HUES48 (cell line): Measurements from ENCODE around the gene FUT8.

Experiments used
- H3K27ac ChIP-seq: one replicate; pipeline ENCODE4 v1.7.0; 2013; ENCODE audit warnings: low read depth, low read length, inconsistent platforms
- H3K27me3 ChIP-seq: 2 replicates; pipeline ENCODE4 v1.6.1; 2013; ENCODE audit warnings: mild to moderate bottlenecking, low read length; ENCODE audit not compliant: control insufficient read depth, insufficient read depth
- H3K36me3 ChIP-seq: 2 replicates; pipeline ENCODE4 v1.6.1; 2013; ENCODE audit warnings: low read length; ENCODE audit not compliant: control insufficient read depth, insufficient read depth
- H3K4me1 ChIP-seq: 2 replicates; pipeline ENCODE4 v1.6.1; 2013; ENCODE audit warnings: mild to moderate bottlenecking, low read length; ENCODE audit not compliant: control insufficient read depth, insufficient read depth
- H3K4me3 ChIP-seq: 2 replicates; pipeline ENCODE4 v1.5.1; 2013; ENCODE audit warnings: mild to moderate bottlenecking, low read depth, low read length
- H3K9ac ChIP-seq: 2 replicates; pipeline ENCODE4 v1.6.1; 2013; ENCODE audit warnings: mild to moderate bottlenecking, low read depth, low read length, moderate library complexity
- H3K9me3 ChIP-seq: 2 replicates; pipeline ENCODE4 v1.6.1; 2013; ENCODE audit warnings: low read length; ENCODE audit not compliant: control insufficient read depth, insufficient read depth

Gene FUT8

GRCh38 chr14:65476273-65476941 lies 63.9 kb downstream of the FUT8 start:
- H3K9me3 ChIP-seq, result no peaks in the 10 kb centered on the region
- H3K27me3 ChIP-seq, result no peaks in the 10 kb centered on the region
- no peak overlapping the region for H3K4me3 ChIP-seq
- H3K36me3 ChIP-seq, result no peaks in the 10 kb centered on the region
- peaks cover 50% of the 10 kb centered on the region for H3K4me1 ChIP-seq
- H3K27ac ChIP-seq, result no peak overlapping the region
- H3K9ac ChIP-seq, result no peak overlapping the region

GRCh38 chr14:65476942-65477318 lies 64.4 kb downstream of the FUT8 start:
- H3K4me1 ChIP-seq, result peaks cover 46% of the 10 kb centered on the region
- no peaks in the 10 kb centered on the region for H3K36me3 ChIP-seq
- H3K9me3 ChIP-seq, result no peaks in the 10 kb centered on the region
- no peak overlapping the region for H3K9ac ChIP-seq
- H3K27me3 ChIP-seq, result no peaks in the 10 kb centered on the region
- no peak overlapping the region for H3K27ac ChIP-seq
- H3K4me3 ChIP-seq, result no peak overlapping the region

- Histone ChIP-seq H3K4me1 (peaks cover 46% of the 10 kb centered on the region), H3K27ac (no peak overlapping the region), H3K36me3 (no peaks in the 10 kb centered on the region)
Measured at GRCh38 chr14:65478017-65478416, 65.5 kb downstream of the FUT8 start.

GRCh38 chr14:65478596-65478995 lies 66.1 kb downstream of the FUT8 start:
- H3K36me3 ChIP-seq, result no peaks in the 10 kb centered on the region
- H3K4me3 ChIP-seq, result no peak overlapping the region
- H3K9me3 ChIP-seq, result no peaks in the 10 kb centered on the region
- no peaks in the 10 kb centered on the region for H3K27me3 ChIP-seq
- no peak overlapping the region for H3K9ac ChIP-seq
- peak overlapping the region; percentile 36 for H3K27ac ChIP-seq
- H3K4me1 ChIP-seq, result peaks cover 49% of the 10 kb centered on the region

More at GRCh38 chr14:65478017-65478416, 65.5 kb downstream of the FUT8 start:
- no peaks in the 10 kb centered on the region for H3K27me3 ChIP-seq
- no peaks in the 10 kb centered on the region for H3K9me3 ChIP-seq
- no peak overlapping the region for H3K9ac ChIP-seq
- no peak overlapping the region for H3K4me3 ChIP-seq

GRCh38 chr14:65479386-65479785 lies 66.9 kb downstream of the FUT8 start:
- Histone ChIP-seq H3K9me3 (no peaks in the 10 kb centered on the region), H3K4me1 (peaks cover 49% of the 10 kb centered on the region), H3K9ac (no peak overlapping the region), H3K27me3 (no peaks in the 10 kb centered on the region), H3K27ac (no peak overlapping the region), H3K36me3 (no peaks in the 10 kb centered on the region), H3K4me3 (no peak overlapping the region)

- Histone ChIP-seq H3K36me3 (no peaks in the 10 kb centered on the region), H3K4me1 (peaks cover 36% of the 10 kb centered on the region)
Measured at GRCh38 chr14:65482757-65483438, 70.4 kb downstream of the FUT8 start.

GRCh38 chr14:65483647-65484046 lies 71.1 kb downstream of the FUT8 start:
- Histone ChIP-seq H3K4me1 (peaks cover 36% of the 10 kb centered on the region), H3K27me3 (no peaks in the 10 kb centered on the region), H3K27ac (no peak overlapping the region), H3K36me3 (no peaks in the 10 kb centered on the region), H3K4me3 (no peak overlapping the region), H3K9ac (no peak overlapping the region), H3K9me3 (no peaks in the 10 kb centered on the region)

More at GRCh38 chr14:65482757-65483438, 70.4 kb downstream of the FUT8 start:
- H3K4me3 ChIP-seq, result no peak overlapping the region
- H3K27ac ChIP-seq, result no peak overlapping the region
- no peak overlapping the region for H3K9ac ChIP-seq
- H3K9me3 ChIP-seq, result no peaks in the 10 kb centered on the region
- H3K27me3 ChIP-seq, result no peaks in the 10 kb centered on the region

GRCh38 chr14:65485516-65485915 lies 73.0 kb downstream of the FUT8 start:
- H3K36me3 ChIP-seq, result no peaks in the 10 kb centered on the region
- no peaks in the 10 kb centered on the region for H3K27me3 ChIP-seq
- peak overlapping the region; percentile 59 for H3K27ac ChIP-seq
- no peak overlapping the region for H3K4me3 ChIP-seq
- no peak overlapping the region for H3K9ac ChIP-seq
- H3K9me3 ChIP-seq, result no peaks in the 10 kb centered on the region
- peaks cover 47% of the 10 kb centered on the region for H3K4me1 ChIP-seq

- H3K9ac ChIP-seq, result no peak overlapping the region
- H3K4me3 ChIP-seq, result no peak overlapping the region
- H3K27me3 ChIP-seq, result no peaks in the 10 kb centered on the region
- H3K27ac ChIP-seq, result no peak overlapping the region
- no peaks in the 10 kb centered on the region for H3K9me3 ChIP-seq
- H3K4me1 ChIP-seq, result peaks cover 39% of the 10 kb centered on the region
- H3K36me3 ChIP-seq, result no peaks in the 10 kb centered on the region
Measured at GRCh38 chr14:65486863-65487262, 74.3 kb downstream of the FUT8 start.

GRCh38 chr14:65487783-65488494 lies 75.4 kb downstream of the FUT8 start:
- H3K9ac ChIP-seq, result no peak overlapping the region
- no peak overlapping the region for H3K4me3 ChIP-seq
- no peaks in the 10 kb centered on the region for H3K27me3 ChIP-seq
- no peaks in the 10 kb centered on the region for H3K9me3 ChIP-seq
- H3K27ac ChIP-seq, result peak overlapping the region; percentile 60
- H3K36me3 ChIP-seq, result no peaks in the 10 kb centered on the region
- H3K4me1 ChIP-seq, result peaks cover 33% of the 10 kb centered on the region

GRCh38 chr14:65491274-65491673 lies 78.7 kb downstream of the FUT8 start:
- H3K4me3 ChIP-seq, result no peak overlapping the region
- H3K4me1 ChIP-seq, result peaks cover 23% of the 10 kb centered on the region
- no peak overlapping the region for H3K27ac ChIP-seq
- no peaks in the 10 kb centered on the region for H3K36me3 ChIP-seq
- no peaks in the 10 kb centered on the region for H3K27me3 ChIP-seq
- no peak overlapping the region for H3K9ac ChIP-seq
- H3K9me3 ChIP-seq, result no peaks in the 10 kb centered on the region
